Activated CD4-positive, alpha-beta memory T cell treated with anti-CD3 and anti-CD28 coated beads for 36 hours (primary cell): ENCODE data around the gene NR1I2. TPM values are rescaled to one million over a fixed set of nuclear protein-coding genes. Genes with fewer than 3 reads are reported as not detected.

Source experiments
- CTCF ChIA-PET: fragments of 350-600 bp; sonication (Branson Sonifier 250); formaldehyde crosslinking; loops from one replicate; lab custom pipeline; 2021; ENCODE audit warnings: antibody characterized with exemption, inconsistent platforms; lab: Charles Lee
- POLR2A ChIA-PET: fragments of 350-600 bp; sonication (Branson Sonifier 250); formaldehyde crosslinking; loops from one replicate; lab custom pipeline; 2021; ENCODE audit warnings: antibody characterized with exemption; lab: Charles Lee
- DNase-seq: peaks from one replicate; pipeline ENCODE4 v3.0.0-alpha.2; 2020
- H3K27ac Mint-ChIP-seq: one replicate; pipeline ENCODE4 v1.8.0; 2021; ENCODE audit warnings: mixed read lengths
- H3K27me3 Mint-ChIP-seq: one replicate; pipeline ENCODE4 v1.8.0; 2021; ENCODE audit warnings: mixed read lengths
- H3K36me3 Mint-ChIP-seq: one replicate; pipeline ENCODE4 v1.8.0; 2021; ENCODE audit warnings: mixed read lengths
- H3K4me1 Mint-ChIP-seq: one replicate; pipeline ENCODE4 v1.8.0; 2021; ENCODE audit warnings: low read depth, mixed read lengths
- H3K4me3 Mint-ChIP-seq: one replicate; pipeline ENCODE4 v1.8.0; 2021; ENCODE audit warnings: mild to moderate bottlenecking, mixed read lengths
- H3K9me3 Mint-ChIP-seq: one replicate; pipeline ENCODE4 v1.8.0; 2021; ENCODE audit warnings: mixed read lengths
- intact Hi-C: fragments of 100-400 bp; cut with micrococcal nuclease; formaldehyde crosslinking; loops from one replicate; pipeline ENCODE4 v1.15.1; 2023
- total RNA-seq, 2 experiments: library from RNA; stranded (reverse); gene quantifications; one replicate each; pipeline ENCODE4 v1.2.3, GENCODE V29; 2021

The NR1I2 gene
- total RNA-seq, 2 experiments from 2014 or later: 0.36 to 0.39 TPM

GRCh38 chr3:119763466-119763865 is 18.4 kb upstream of the NR1I2 start:
- H3K4me3 Mint-ChIP-seq: no peak overlapping the region
- no peak overlapping the region for H3K27ac Mint-ChIP-seq
- H3K9me3 Mint-ChIP-seq: peaks cover 3% of the 10 kb centered on the region
- intact Hi-C loops: no loop called here
- H3K36me3 Mint-ChIP-seq: no peaks in the 10 kb centered on the region
- no peak for DNase-seq
- no peaks in the 10 kb centered on the region for H3K4me1 Mint-ChIP-seq
- CTCF ChIA-PET: no interaction called here
- POLR2A ChIA-PET: no interaction called here
- peaks cover 14% of the 10 kb centered on the region for H3K27me3 Mint-ChIP-seq

- no peak overlapping the region for H3K27ac Mint-ChIP-seq
- POLR2A ChIA-PET: no interaction called here
- peaks cover 14% of the 10 kb centered on the region for H3K27me3 Mint-ChIP-seq
- peaks cover 3% of the 10 kb centered on the region for H3K9me3 Mint-ChIP-seq
- DNase-seq: no peak
- intact Hi-C loops: no loop called here
- no peaks in the 10 kb centered on the region for H3K4me1 Mint-ChIP-seq
- CTCF ChIA-PET: no interaction called here
- no peak overlapping the region for H3K4me3 Mint-ChIP-seq
- H3K36me3 Mint-ChIP-seq: no peaks in the 10 kb centered on the region
Measured at GRCh38 chr3:119765239-119765638, 16.7 kb upstream of the NR1I2 start.

- no peaks in the 10 kb centered on the region for H3K9me3 Mint-ChIP-seq
- peaks cover 13% of the 10 kb centered on the region for H3K27me3 Mint-ChIP-seq
- intact Hi-C loops: no loop called here
- H3K27ac Mint-ChIP-seq: no peak overlapping the region
- H3K36me3 Mint-ChIP-seq: no peaks in the 10 kb centered on the region
- H3K4me3 Mint-ChIP-seq: no peak overlapping the region
- H3K4me1 Mint-ChIP-seq: no peaks in the 10 kb centered on the region
- ChIA-PET CTCF (no interaction called here), POLR2A (interaction anchor here (0.9 kb wide), 1 partner anchor 16 kb away, joined by 3 read pairs; no protein-coding TSS in a partner anchor)
- DNase-seq: no peak
Measured at GRCh38 chr3:119767936-119768601, 13.8 kb upstream of the NR1I2 start.

GRCh38 chr3:119768668-119769393 is 13.1 kb upstream of the NR1I2 start:
- CTCF ChIA-PET: no interaction called here
- Mint-ChIP-seq H3K36me3 (no peaks in the 10 kb centered on the region), H3K27me3 (peaks cover 11% of the 10 kb centered on the region), H3K4me1 (no peaks in the 10 kb centered on the region), H3K4me3 (no peak overlapping the region), H3K27ac (no peak overlapping the region), H3K9me3 (no peaks in the 10 kb centered on the region)
- no peak for DNase-seq
- intact Hi-C loops: no loop called here
- POLR2A ChIA-PET: no interaction called here

GRCh38 chr3:119769394-119770149 is 12.3 kb upstream of the NR1I2 start:
- intact Hi-C loops: no loop called here
- CTCF ChIA-PET: no interaction called here
- H3K9me3 Mint-ChIP-seq: no peaks in the 10 kb centered on the region

GRCh38 chr3:119774444-119774843 is 7.5 kb upstream of the NR1I2 start:
- intact Hi-C loops: no loop called here
- DNase-seq: no peak
- Mint-ChIP-seq H3K36me3 (no peaks in the 10 kb centered on the region), H3K27ac (no peak overlapping the region), H3K4me1 (no peaks in the 10 kb centered on the region), H3K9me3 (peaks cover 11% of the 10 kb centered on the region), H3K27me3 (peaks cover 4% of the 10 kb centered on the region), H3K4me3 (no peak overlapping the region)
- POLR2A ChIA-PET: no interaction called here
- CTCF ChIA-PET: no interaction called here

More at GRCh38 chr3:119769394-119770149, 12.3 kb upstream of the NR1I2 start:
- Mint-ChIP-seq H3K4me1 (no peaks in the 10 kb centered on the region), H3K36me3 (no peaks in the 10 kb centered on the region), H3K27ac (no peak overlapping the region), H3K27me3 (peaks cover 10% of the 10 kb centered on the region), H3K4me3 (no peak overlapping the region)
- no peak for DNase-seq
- POLR2A ChIA-PET: no interaction called here

GRCh38 chr3:119776304-119776703 is 5.6 kb upstream of the NR1I2 start:
- intact Hi-C loops: no loop called here
- ChIA-PET POLR2A (no interaction called here), CTCF (no interaction called here)
- no peak for DNase-seq
- Mint-ChIP-seq H3K27ac (no peak overlapping the region), H3K4me1 (peaks cover 4% of the 10 kb centered on the region), H3K9me3 (peaks cover 11% of the 10 kb centered on the region), H3K36me3 (no peaks in the 10 kb centered on the region), H3K27me3 (peaks cover 4% of the 10 kb centered on the region), H3K4me3 (no peak overlapping the region)

GRCh38 chr3:119778176-119778575 is 3.7 kb upstream of the NR1I2 start:
- intact Hi-C loops: no loop called here

GRCh38 chr3:119778811-119779210 is 3.1 kb upstream of the NR1I2 start:
- Mint-ChIP-seq H3K4me1 (peaks cover 4% of the 10 kb centered on the region), H3K36me3 (no peaks in the 10 kb centered on the region), H3K4me3 (no peak overlapping the region), H3K27me3 (no peaks in the 10 kb centered on the region), H3K27ac (no peak overlapping the region), H3K9me3 (peaks cover 11% of the 10 kb centered on the region)
- intact Hi-C loops: no loop called here
- CTCF ChIA-PET: no interaction called here
- POLR2A ChIA-PET: no interaction called here
- no peak for DNase-seq

More at GRCh38 chr3:119778176-119778575, 3.7 kb upstream of the NR1I2 start:
- CTCF ChIA-PET: no interaction called here
- Mint-ChIP-seq H3K4me1 (peaks cover 4% of the 10 kb centered on the region), H3K36me3 (no peaks in the 10 kb centered on the region), H3K9me3 (peaks cover 11% of the 10 kb centered on the region), H3K27ac (no peak overlapping the region), H3K27me3 (peaks cover 2% of the 10 kb centered on the region), H3K4me3 (no peak overlapping the region)
- no peak for DNase-seq
- POLR2A ChIA-PET: no interaction called here

GRCh38 chr3:119779731-119780383 is 2.0 kb upstream of the NR1I2 start:
- ChIA-PET CTCF (no interaction called here), POLR2A (no interaction called here)
- Mint-ChIP-seq H3K27ac (no peak overlapping the region), H3K9me3 (peaks cover 11% of the 10 kb centered on the region), H3K27me3 (no peaks in the 10 kb centered on the region), H3K36me3 (no peaks in the 10 kb centered on the region), H3K4me3 (no peak overlapping the region), H3K4me1 (peaks cover 4% of the 10 kb centered on the region)
- DNase-seq: no peak
- intact Hi-C loops: no loop called here

- ChIA-PET POLR2A (no interaction called here), CTCF (interaction anchor here (0.8 kb wide), 1 partner anchor 182 kb away, joined by 3 read pairs; no protein-coding TSS in a partner anchor)
- intact Hi-C loops: no loop called here
- peaks cover 4% of the 10 kb centered on the region for H3K4me1 Mint-ChIP-seq
- H3K27ac Mint-ChIP-seq: no peak overlapping the region
- H3K36me3 Mint-ChIP-seq: no peaks in the 10 kb centered on the region
- H3K9me3 Mint-ChIP-seq: no peaks in the 10 kb centered on the region
- H3K4me3 Mint-ChIP-seq: no peak overlapping the region
- no peaks in the 10 kb centered on the region for H3K27me3 Mint-ChIP-seq
- no peak for DNase-seq
Measured at GRCh38 chr3:119782460-119782859, 559 bp downstream of the NR1I2 start.

GRCh38 chr3:119783255-119783654 is 1.4 kb downstream of the NR1I2 start:
- no peaks in the 10 kb centered on the region for H3K9me3 Mint-ChIP-seq
- H3K27ac Mint-ChIP-seq: no peak overlapping the region
- no peaks in the 10 kb centered on the region for H3K27me3 Mint-ChIP-seq
- H3K36me3 Mint-ChIP-seq: no peaks in the 10 kb centered on the region
- CTCF ChIA-PET: no interaction called here
- intact Hi-C loops: no loop called here
- peaks cover 4% of the 10 kb centered on the region for H3K4me1 Mint-ChIP-seq
- no peak overlapping the region for H3K4me3 Mint-ChIP-seq
- POLR2A ChIA-PET: no interaction called here
- no peak for DNase-seq
